NCI-H69 (cell line): Measurements from ENCODE around the gene NDUFAF2.
A peak's percentile ranks its signal among the peaks of the same experiment; 100 is the strongest.
"Not testable (repeated sequence)": the region's sequence is repeated elsewhere in the genome, so short reads cannot be mapped to it uniquely, and the experiment has no call there.

ENCODE experiments used
- DNase-seq: peaks from one replicate; lab custom pipeline; 2025; lab: John Stamatoyannopoulos, UW

Gene NDUFAF2, protein sequence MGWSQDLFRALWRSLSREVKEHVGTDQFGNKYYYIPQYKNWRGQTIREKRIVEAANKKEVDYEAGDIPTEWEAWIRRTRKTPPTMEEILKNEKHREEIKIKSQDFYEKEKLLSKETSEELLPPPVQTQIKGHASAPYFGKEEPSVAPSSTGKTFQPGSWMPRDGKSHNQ

DNA sequence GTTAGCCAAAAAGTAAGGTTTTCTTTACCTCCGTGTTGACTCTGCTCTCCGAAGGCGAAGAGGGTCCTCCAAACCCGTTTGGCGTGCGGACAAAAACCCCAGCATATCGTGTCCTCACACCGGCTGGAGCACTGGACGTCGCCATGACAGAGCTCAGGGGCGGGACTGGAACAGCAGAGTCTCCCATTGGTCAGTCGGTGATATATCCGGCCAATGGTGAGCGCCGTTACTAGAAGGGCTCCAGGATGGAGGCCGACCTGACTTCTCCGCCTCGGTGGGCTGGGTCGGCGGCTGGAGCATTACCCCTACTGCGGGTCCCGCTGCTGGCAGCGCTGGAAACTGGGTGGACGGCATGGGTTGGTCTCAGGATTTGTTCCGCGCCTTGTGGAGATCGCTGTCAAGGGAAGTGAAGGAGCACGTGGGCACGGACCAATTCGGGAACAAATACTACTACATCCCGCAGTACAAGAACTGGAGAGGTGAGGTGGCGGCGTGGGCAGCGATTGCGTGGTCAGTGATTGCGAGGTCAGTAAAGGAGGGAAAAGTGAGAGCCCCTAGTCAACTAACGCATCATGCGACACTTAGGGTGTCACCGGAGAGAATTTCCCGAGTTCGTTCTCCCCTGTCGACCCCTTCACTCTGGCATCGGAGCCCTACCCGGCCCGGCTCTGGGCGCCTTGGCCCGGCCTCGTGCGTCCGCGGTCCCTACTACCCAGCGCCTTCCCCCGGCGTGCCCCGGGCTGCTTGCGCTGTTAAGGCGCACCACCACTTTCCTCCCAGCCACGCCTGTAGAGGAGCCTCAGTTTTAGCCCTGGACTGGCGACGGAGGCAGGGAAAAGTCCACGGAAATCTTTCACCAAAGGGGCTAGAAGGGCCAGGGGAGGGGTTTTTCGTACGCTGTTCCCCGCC lies at the start of gene NDUFAF2, which contains the start of gene ERCC8:
Gene NDUFAF2 (plus strand): TSS at position 302 of the 909 bp plus-strand sequence. CDS start 51 bp downstream, at position 353.
Gene ERCC8 (minus strand): TSS at position 167 of the 909 bp plus-strand sequence. CDS start 62 bp downstream, at position 105.
- DNase-seq, result peak; percentile 97

DNA sequence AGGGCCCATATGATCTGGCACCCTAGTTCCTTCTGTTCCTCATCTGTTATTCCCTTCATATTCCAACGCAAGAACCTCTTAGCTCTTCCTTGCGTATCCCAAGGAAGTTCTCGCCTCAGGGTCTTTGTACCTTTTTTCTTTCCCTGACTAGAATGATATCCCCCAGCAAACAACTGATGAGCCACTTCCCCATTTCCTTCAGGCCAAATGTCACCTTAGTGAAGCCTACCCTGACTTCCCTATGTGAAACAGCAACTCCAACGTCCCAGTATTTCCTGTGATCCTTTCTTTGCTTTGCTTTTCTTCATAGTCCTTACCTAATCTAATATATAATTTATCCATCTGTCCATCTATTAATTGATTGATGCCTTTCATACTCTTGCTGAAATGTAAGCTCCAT lies 48.0 kb upstream of the NDUFAF2 start:
- DNase-seq, result no peak

DNA sequence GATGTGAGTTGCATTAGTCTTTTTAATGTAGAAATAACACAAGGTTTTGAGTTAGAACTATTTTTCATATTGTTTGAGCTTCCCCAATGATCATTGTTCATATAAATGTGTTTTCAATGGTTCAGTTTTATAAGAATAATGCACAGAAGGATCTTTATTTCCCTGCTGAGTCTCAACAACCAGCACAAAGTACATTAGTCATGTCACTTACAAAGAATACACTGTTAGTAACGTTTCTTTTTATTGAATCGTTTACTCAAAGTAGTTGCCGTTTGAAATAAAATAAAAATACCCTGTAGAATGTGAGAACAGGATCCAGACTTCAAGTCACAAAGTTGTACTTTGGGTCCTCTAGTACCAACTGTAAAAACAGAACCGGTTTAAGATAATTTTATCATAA lies 41.6 kb upstream of the NDUFAF2 start:
- DNase-seq, result no peak

DNA sequence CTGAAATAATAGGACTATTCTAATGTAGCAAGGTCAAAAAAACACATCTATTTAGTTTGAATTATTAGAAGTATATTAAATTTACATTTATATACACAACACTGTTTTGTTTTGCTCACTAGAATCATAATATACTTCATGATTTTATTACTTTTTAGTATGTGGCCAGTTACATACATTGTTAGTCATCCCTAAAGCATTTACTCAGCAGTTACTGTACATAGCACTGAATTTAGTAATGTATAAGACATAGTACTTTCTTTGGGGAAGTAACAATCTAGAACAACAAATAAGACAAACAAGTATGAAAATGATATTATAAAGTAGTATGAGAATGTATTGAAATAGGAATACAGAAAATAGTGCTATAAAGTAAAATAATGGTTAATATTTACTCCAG lies 28.4 kb upstream of the NDUFAF2 start:
- no peak for DNase-seq

DNA sequence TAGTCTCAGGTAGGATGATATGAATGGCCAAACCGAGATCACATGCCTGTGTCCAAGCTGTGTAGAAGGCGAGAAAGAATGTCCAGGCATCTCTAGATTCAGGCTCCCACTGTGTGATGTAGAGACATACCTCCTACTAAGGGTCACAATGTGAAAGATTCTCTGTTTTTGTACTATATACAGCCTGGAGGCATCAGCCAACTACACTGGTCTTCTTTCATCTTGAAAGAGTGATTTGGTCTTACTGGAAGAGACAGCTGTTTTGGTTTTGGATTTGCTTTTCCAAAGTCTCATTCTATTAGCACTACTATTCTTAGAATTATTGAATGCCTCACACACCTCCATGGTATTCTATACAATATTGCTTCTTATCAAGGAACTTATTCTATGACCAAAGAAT lies 26.5 kb upstream of the NDUFAF2 start:
- DNase-seq, result no peak

DNA sequence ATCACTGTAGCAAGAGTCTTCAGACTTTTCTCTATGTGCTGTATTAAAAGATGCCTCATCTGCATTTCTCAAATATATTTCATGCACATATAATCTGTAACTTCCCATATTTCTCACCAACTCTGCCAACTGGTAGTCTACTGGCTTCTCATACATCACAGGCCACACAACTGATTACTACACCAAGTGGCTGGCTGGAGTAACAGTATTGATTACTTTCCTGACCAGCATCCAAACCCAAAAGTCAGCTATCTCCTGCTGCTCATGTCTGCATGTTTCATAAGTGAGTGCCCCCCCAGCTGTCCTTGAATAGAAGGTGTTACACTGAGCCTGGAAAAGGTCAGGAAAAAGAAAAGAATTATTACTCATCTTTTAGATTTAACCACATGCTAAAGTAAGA lies 17.6 kb upstream of the NDUFAF2 start:
- DNase-seq, result no peak

DNA sequence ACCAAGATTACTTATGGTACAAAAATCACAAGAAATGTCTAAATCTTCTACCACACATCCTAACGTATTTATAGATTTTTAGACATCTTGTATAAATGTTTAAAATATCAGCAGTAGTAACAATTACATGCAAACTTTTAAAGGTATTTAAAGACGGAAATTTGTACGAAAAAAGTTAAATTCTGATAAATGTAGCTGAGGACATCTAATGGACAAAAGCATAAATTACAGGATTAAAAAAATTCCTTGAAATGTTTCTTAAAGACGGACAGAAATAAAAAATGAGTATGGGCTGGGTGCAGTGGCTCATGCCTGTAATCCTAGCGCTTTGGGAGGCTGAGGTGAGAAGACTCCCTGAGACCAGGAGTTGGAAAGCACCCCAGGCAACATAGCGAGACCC lies 16.0 kb upstream of the NDUFAF2 start:
- no peak for DNase-seq

DNA sequence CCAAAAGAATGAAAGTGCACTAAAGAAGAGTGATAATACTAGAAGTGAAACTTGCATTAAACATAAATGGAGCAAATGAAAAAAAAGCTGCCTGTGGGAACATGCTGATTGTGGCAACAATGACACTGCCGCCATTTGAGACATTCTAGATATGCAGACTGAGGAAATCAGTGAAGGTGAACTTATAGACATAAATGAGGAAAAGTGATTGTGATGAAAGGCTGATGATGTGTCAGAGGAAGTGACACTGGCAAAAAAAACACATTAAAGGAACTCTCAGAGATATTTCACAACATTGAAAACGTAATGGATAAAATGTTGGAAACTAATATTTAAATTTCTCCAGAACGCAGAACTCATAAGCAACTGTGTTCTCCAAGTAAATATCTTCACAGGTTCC lies 1.4 kb upstream of the NDUFAF2 start:
- DNase-seq, result no peak

DNA sequence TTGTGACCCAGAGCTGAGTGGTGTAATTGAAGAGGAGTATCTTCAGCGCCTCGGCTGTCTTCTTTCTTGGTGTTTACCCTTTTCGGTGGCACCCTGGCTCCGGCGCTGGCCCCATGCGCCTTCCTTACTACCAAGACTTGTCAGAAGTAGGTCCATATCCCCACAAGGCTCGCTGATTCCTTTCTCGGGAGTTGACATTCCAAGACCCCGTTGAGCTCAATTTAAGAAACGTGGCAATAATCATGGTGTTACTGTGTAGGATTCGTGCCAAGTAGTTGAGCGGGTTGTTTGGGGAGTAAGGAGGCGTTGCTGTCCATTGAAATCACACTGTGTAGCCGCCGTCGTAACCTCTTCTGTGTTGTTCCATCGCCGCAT lies 795 bp downstream of the NDUFAF2 start:
- DNase-seq, result peak; percentile 83

DNA sequence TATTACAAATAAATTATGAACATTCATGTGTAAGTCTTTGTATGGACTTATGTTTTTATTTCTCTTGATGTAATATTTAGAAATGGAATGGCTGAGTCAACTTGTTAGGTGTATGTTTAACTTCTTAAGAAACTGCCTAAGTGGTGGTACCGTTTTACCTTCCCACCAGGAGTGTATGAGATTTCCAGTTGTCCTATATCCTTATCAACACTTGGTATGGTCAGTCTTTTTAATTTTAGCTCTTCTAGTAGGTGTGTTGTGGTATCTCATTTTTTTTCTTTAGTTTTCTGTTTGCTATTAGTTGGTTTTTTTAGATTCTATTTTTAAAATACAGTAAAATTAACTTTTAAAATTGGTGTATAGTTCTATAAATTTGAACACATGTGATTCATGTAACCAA lies 3.7 kb downstream of the NDUFAF2 start:
- no peak for DNase-seq

DNA sequence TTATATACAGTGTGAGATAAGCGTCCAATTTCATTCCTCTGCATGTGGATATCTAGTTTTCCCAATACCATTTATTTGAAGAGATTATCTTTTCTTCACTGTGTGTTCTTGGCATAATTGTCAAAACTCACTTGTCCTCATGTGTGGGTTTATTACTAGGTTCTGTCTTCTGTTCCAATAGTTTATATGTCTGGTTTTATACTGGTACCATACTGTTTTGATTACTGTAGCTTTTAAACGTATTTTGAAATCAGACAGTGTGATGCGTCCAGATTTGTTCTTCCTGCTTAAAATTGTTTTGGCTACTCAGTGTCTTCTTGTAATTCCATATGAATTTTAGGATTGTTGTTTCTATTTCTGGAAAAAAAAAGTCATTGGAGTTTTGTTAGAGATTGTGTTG lies 10.2 kb downstream of the NDUFAF2 start:
- DNase-seq, result no peak

DNA sequence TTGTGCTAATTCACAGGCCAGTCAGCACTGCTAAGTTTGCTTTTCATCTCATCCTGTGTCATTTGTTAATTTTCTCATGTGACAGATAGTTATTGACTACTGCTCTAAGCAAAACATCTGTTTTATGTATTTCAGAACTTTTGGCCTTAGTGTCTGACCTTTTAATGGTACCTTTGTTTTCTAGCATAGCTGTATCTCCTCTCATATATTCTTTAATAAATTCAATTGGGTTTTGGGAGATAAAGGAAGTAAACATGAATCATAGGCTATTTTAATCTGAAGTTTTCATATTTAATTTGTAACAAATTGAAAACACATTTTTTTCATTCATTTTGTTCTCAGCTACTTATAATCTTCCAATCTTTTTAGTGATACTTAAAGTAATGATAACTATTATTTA lies 13.1 kb downstream of the NDUFAF2 start:
- no peak for DNase-seq

DNA sequence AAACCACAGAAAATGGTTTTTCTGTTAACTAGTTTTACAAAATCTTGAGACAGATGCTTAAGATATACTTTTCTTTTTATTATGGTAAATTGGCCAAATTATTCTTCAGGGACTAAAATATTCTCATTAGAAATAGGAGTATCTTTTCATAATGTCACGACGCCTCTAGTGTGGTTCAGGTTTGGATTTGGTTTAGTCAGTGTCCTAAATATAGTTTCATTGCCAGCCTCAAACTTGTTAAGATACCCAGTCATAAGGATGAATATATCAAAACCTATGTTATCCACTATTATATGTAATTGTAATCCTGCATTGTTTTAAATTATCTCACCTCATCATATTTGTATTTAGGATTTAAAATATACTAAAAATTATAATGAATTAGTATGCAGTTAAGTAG lies 13.7 kb downstream of the NDUFAF2 start:
- no peak for DNase-seq

DNA sequence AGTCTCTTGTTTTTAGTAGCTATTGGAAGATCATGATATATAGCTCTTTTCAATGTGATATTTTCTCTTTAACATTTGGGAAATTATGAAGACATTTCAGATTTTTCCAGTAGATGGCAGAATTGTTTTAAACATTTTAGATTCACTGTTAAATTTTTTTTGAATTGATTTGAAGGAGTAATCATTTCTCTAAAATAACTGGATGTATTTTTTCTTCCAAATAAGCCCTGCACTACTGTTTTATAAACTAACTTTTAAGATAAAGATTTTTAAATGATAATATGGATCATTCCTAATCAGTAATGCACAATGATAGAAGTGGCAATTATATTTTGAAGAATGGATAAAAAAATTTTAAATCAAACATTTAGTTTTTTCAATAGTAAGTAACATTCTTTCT lies 14.2 kb downstream of the NDUFAF2 start:
- peak; percentile 46 for DNase-seq

DNA sequence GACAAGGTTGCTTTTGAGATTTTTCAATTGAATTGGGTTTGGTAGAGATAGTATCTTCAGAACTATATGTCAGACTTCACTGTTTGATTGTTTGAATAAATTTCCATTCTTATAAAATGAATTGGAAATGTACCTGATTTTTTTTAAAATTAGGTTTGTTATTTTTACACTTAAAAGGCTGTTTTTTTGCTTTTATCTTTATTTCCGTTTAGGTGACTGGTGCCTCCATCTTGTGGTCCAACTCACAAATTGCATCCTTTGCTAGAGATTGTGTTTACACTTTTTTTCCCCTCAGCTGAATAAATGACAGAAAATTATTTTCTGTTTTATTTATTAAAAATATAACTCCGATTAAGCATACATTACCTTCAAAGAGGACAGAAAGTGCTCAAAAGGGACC lies 15.6 kb downstream of the NDUFAF2 start:
- DNase-seq, result peak; percentile 5

DNA sequence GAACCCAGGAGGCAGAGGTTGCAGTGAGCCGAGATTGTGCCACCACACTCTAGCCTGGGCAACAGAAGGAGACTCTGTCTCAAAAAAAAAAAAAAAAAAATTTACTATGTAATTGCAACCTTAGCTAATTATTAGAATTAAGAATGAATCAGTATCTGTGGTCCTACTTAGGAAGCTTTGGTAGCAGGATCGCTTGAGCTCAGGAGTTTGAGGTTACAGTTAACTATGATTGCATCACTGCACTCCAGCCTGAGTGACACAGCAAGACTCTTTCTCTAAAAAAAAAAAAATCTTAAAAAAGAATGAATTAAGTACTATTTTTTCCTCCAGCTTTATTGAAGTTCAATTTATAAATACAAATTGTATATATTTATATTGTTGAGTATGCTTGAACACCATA lies 16.7 kb downstream of the NDUFAF2 start:
- no peak for DNase-seq

DNA sequence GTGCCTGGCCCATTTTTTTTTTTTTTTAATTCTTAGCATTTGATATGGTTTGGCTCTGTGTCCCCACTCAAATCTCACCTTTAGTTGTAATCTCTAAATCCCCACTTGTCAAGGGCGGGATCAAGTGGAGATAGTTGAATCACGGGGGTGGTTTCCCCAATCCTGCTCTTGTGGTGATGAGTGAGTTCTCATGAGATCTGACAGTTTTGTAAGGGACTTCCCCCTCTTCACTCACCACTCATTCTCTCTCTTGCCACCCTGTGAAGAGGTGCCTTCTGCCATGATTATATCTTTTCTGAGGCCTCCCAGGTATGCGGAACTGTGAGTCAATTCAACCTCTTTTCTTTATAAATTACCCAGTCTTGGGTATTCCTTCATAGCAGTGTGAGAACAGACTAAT lies 27.2 kb downstream of the NDUFAF2 start:
- DNase-seq, result no peak

DNA sequence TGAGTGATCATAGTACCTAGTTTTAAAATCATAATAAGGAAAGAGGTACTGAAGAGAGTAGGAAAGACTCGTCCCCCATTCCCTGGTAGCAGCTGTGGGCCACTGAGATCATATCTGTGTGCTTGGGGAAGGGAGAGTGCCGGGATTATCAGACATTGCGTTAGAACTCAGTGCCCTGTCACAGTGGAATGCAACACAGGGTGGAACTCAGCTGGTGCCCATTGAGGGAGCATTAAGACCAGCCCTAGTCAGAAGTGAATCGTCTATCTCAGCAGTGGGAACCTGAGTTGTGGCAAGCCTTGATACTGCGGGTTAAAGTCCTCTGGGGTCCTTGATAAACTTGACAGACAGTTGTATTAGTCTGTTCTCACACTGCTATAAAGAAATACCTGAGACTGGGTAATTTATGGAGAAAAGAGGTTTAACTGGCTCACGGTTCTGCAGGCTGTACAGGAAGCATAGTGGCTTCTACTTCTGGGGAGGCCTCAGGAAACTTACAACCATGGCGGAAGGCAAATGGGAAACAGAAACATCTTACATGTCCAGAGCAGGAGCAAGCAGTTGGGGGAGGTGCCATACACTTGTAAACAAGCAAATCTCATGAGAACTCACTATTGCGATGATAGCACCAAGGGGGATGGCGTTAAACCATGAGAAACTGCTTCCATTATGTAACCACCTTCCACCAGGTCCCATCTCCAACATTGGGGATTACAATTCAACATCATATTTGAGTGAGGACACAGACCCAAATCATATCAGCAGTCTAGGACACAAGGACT lies 33.1 kb downstream of the NDUFAF2 start:
- no peak for DNase-seq

DNA sequence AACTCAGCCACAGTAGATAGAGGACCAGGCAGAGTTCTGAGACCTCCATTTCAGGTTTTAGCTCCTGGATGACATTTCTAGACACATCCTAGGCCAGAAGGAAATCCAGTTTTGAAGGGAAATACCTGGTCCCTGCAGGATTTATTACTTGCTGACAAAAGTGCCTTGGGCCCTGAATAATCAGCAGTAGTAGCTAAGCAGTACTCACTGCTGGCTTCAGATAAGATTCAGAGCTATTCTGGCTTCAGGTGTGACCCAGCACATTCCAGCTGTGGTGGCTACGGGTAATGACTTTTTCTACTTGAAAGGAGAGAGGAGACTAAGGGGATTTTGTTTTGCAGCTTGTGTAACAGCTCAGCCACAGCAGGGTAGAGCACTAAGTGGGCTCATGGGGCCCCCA lies 34.0 kb downstream of the NDUFAF2 start:
- DNase-seq, result no peak

DNA sequence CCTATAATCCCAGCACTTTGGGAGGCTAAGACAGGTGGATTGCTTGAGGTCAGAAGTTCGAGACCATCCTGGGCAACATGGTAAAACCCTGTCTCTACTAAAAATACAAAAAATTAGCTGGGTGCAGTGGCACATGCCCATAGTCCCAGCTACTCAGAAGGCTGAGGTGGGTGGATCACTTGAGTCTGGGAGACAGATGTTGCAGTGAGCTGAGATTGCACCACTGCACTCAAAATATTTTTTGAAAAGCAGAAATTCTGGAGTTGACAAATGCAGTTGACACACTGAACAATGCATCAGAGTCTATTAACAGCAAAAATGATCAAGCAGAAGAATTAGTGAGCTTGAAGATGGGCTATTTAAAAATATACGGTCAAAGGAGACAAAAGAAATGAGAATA lies 35.5 kb downstream of the NDUFAF2 start:
- no peak for DNase-seq

DNA sequence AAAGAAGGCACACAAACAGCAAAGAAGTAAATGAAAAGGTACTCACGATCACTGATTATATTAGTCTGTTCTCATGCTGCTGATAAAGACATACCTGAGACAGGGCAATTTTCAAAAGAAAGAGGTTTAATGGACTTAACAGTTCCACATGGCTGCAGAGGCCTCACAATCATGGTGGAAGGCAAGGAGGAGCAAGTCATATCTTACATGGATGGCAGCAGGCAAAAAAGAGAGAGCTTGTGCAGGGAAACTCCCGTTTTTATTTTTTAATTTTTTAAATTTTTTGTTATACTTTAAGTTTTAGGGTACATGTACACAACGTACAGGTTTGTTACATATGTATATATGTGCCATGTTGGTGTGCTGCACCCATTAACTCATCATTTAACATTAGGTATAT lies 37.1 kb downstream of the NDUFAF2 start:
- not testable (repeated sequence) for DNase-seq

DNA sequence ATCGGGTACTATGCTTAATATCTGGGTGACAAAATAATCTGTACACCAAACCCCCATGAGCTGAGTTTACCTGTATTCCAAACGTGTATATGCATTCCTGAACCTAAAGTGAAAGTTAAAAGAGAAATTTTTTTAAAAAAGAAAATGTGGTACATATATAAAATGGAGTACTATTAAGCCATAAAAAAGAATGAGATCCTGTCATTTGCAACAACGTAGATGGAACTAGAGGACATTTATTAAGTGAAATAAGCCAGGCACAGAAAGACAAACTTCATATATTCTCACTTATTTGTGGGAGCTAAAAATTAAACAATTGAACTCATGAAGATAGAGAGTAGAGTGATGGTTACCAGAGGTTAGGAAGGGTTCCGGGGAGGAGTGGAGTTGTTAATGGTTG lies 44.8 kb downstream of the NDUFAF2 start:
- no peak for DNase-seq

DNA sequence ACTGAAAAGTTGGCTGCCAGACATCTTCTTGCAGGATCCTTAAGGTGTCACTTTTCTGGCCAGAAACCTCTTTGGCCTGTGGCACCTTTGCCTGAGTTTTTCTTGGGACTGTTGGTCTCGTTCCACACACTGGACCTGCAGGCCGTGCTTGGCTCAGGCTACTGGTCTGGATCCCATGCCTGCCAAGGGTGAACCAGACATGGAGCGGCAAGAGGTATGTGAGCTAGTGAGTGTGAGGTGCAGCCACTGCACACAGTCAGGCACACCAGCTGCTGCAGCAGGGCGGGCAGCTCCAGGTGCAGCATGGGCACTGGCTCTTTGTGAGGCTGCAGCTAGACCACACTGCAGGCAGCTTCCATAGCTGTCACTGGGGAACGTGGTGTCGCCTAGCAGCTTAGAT lies 47.9 kb downstream of the NDUFAF2 start:
- no peak for DNase-seq
